H9 (cell line): ENCODE measurements around the gene ANKRA2. TPM values are rescaled to one million over a fixed set of nuclear protein-coding genes. Genes with fewer than 3 reads are reported as not detected.

Experiments
- DNase-seq: peaks from one replicate; pipeline ENCODE4 v3.0.0-alpha.2; 2017
- H2AFZ ChIP-seq: one replicate; pipeline ENCODE4 v1.6.1; 2013; ENCODE audit warnings: mild to moderate bottlenecking, low read length, control low read depth, moderate library complexity
- H2AK5ac ChIP-seq: 2 replicates; pipeline ENCODE4 v1.6.1; 2013; ENCODE audit warnings: low read length, control low read depth, mixed read lengths; ENCODE audit not compliant: insufficient read length
- H2BK120ac ChIP-seq: one replicate; pipeline ENCODE4 v1.6.1; 2013; ENCODE audit warnings: low read depth, mild to moderate bottlenecking, low read length, control low read depth, inconsistent platforms; ENCODE audit not compliant: poor library complexity, severe bottlenecking
- H2BK12ac ChIP-seq: 2 replicates; pipeline ENCODE4 v1.6.1; 2013; ENCODE audit warnings: low read length, control low read depth, mixed read lengths, low read depth; ENCODE audit not compliant: insufficient read length
- H2BK15ac ChIP-seq: 2 replicates; pipeline ENCODE4 v1.6.1; 2013; ENCODE audit warnings: low read depth, low read length, control low read depth
- H2BK20ac ChIP-seq: one replicate; pipeline ENCODE4 v1.6.1; 2013; ENCODE audit warnings: low read depth, mild to moderate bottlenecking, low read length, control low read depth, inconsistent platforms; ENCODE audit not compliant: poor library complexity, severe bottlenecking
- H2BK5ac ChIP-seq: 2 replicates; pipeline ENCODE4 v1.6.1; 2013; ENCODE audit warnings: low read length, control low read depth, mixed read lengths; ENCODE audit not compliant: insufficient read length
- H3K14ac ChIP-seq: 2 replicates; pipeline ENCODE4 v1.6.1; 2013; ENCODE audit warnings: low read length, control low read depth; ENCODE audit not compliant: insufficient read depth
- H3K18ac ChIP-seq: 2 replicates; pipeline ENCODE4 v1.6.1; 2013; ENCODE audit warnings: low read depth, mild to moderate bottlenecking, mixed read lengths, low read length, control low read depth; ENCODE audit not compliant: insufficient read length
- H3K23ac ChIP-seq: 2 replicates; pipeline ENCODE4 v1.6.1; 2013; ENCODE audit warnings: low read length, control low read depth, mixed read lengths, low read depth; ENCODE audit not compliant: insufficient read length
- H3K23me2 ChIP-seq: 2 replicates; pipeline ENCODE4 v1.6.1; 2013; ENCODE audit warnings: low read depth, mild to moderate bottlenecking, mixed read lengths, low read length, control low read depth; ENCODE audit not compliant: insufficient read length, poor library complexity, severe bottlenecking
- H3K27ac ChIP-seq: 2 replicates; pipeline ENCODE4 v1.5.1; 2013; ENCODE audit warnings: low read length, control low read depth, mixed read lengths, low read depth; ENCODE audit not compliant: insufficient read length
- H3K27me3 ChIP-seq: 2 replicates; pipeline ENCODE4 v1.6.1; 2013; ENCODE audit warnings: low read length, control low read depth, inconsistent platforms; ENCODE audit not compliant: insufficient read depth
- H3K4ac ChIP-seq: 2 replicates; pipeline ENCODE4 v1.6.1; 2013; ENCODE audit warnings: low read depth, mild to moderate bottlenecking, control low read depth, inconsistent platforms, low read length, moderate library complexity
- H3K4me1 ChIP-seq: 2 replicates; pipeline ENCODE4 v1.6.1; 2013; ENCODE audit warnings: low read length, control low read depth, inconsistent platforms; ENCODE audit not compliant: insufficient read depth
- H3K4me2 ChIP-seq: 2 replicates; pipeline ENCODE4 v1.6.1; 2013; ENCODE audit warnings: low read length, control low read depth, mixed read lengths; ENCODE audit not compliant: insufficient read length, insufficient read depth
- H3K56ac ChIP-seq: 2 replicates; pipeline ENCODE4 v1.6.1; 2013; ENCODE audit warnings: low read depth, mild to moderate bottlenecking, mixed read lengths, low read length, control low read depth; ENCODE audit not compliant: insufficient read length
- H3K79me1 ChIP-seq: 2 replicates; pipeline ENCODE4 v1.6.1; 2013; ENCODE audit warnings: low read depth, mild to moderate bottlenecking, moderate library complexity, low read length, control low read depth, inconsistent platforms; ENCODE audit not compliant: insufficient read depth, poor library complexity, severe bottlenecking
- H3K79me2 ChIP-seq: 2 replicates; pipeline ENCODE4 v1.6.1; 2013; ENCODE audit warnings: low read length, control low read depth, inconsistent platforms; ENCODE audit not compliant: insufficient read depth
- H3K9ac ChIP-seq: 2 replicates; pipeline ENCODE4 v1.6.1; 2013; ENCODE audit warnings: low read length, control low read depth, mixed read lengths; ENCODE audit not compliant: insufficient read length; ENCODE audit errors: extremely low read depth
- H3K9me3 ChIP-seq: one replicate; pipeline ENCODE4 v1.6.1; 2013; ENCODE audit warnings: low read depth, low read length, inconsistent platforms; ENCODE audit not compliant: control insufficient read depth
- H3T11ph ChIP-seq: one replicate; pipeline ENCODE4 v1.6.1; 2013; ENCODE audit warnings: mild to moderate bottlenecking, low read length, control low read depth, inconsistent platforms
- H4K20me1 ChIP-seq: one replicate; pipeline ENCODE4 v1.6.1; 2013; ENCODE audit not compliant: control insufficient read depth, insufficient read length, insufficient read depth
- H4K5ac ChIP-seq: 2 replicates; pipeline ENCODE4 v1.6.1; 2013; ENCODE audit warnings: low read depth, mild to moderate bottlenecking, mixed read lengths, low read length, control low read depth; ENCODE audit not compliant: insufficient read length
- H4K8ac ChIP-seq: replicated peaks from 2 replicates; pipeline ENCODE4 v1.6.1; 2013; ENCODE audit warnings: low read length, control low read depth, mixed read lengths, low read depth; ENCODE audit not compliant: insufficient read length
- H4K91ac ChIP-seq: 2 replicates; pipeline ENCODE4 v1.6.1; 2013; ENCODE audit warnings: low read depth, mild to moderate bottlenecking, moderate library complexity, mixed read lengths, low read length, control low read depth; ENCODE audit not compliant: insufficient read length
- H3K27ac Mint-ChIP-seq, 3 experiments: 2 replicates in 2 of 3; 3 replicates in 1 of 3; pipeline ENCODE4 v1.8.0; 2020 to 2021; ENCODE audit warnings: mixed read lengths in 3 of 3, mild to moderate bottlenecking in 1 of 3, moderate library complexity in 1 of 3
- H3K27me3 Mint-ChIP-seq: 2 replicates; pipeline ENCODE4 v1.8.0; 2021; ENCODE audit warnings: low read depth, mild to moderate bottlenecking, moderate library complexity, mixed read lengths
- H3K36me3 Mint-ChIP-seq, 3 experiments: 2 replicates in 2 of 3; 3 replicates in 1 of 3; pipeline ENCODE4 v1.8.0; 2020 to 2021; ENCODE audit warnings: low read depth in 3 of 3, mixed read lengths in 3 of 3; ENCODE audit not compliant: insufficient read depth in 1 of 3
- H3K4me1 Mint-ChIP-seq, 2 experiments: 2 replicates each; pipeline ENCODE4 v1.8.0; 2020; ENCODE audit warnings: mixed read lengths in 2 of 2
- H3K4me3 Mint-ChIP-seq, 2 experiments: 2 replicates in 1 of 2; 3 replicates in 1 of 2; pipeline ENCODE4 v1.8.0; 2020 to 2021; ENCODE audit warnings: mild to moderate bottlenecking in 2 of 2, mixed read lengths in 2 of 2, moderate library complexity in 1 of 2
- H3K9me3 Mint-ChIP-seq, 2 experiments: 2 replicates in 1 of 2; 3 replicates in 1 of 2; pipeline ENCODE4 v1.8.0; 2020; ENCODE audit warnings: mild to moderate bottlenecking in 2 of 2, mixed read lengths in 2 of 2, moderate library complexity in 1 of 2
- CTCF ChIP-seq: fragments of 200-600 bp; sonication (generic); conservative IDR thresholded peaks from 3 replicates; pipeline ENCODE4 v1.8.0; 2021; ENCODE audit warnings: antibody characterized with exemption, mild to moderate bottlenecking
- WGBS: extraction: QIAGEN DNeasy Blood & Tissue Kit; methylation state at CpG from one replicate; pipeline ENCODE4 v1.1.7; 2013; ENCODE audit warnings: missing lambda C conversion rate, low lambda C conversion rate, mixed read lengths; ENCODE audit not compliant: insufficient read length; ENCODE audit errors: extremely low coverage; 5-methylcytosine and 5-hydroxymethylcytosine counted together
- total RNA-seq: library from RNA; stranded (reverse); gene quantifications from 2 replicates; pipeline ENCODE4 v1.2.1, GENCODE V29; 2021

Gene ANKRA2
- total RNA-seq, 1 experiment from 2014 or later: 8.9 TPM

- Histone ChIP-seq H3K23ac (no peak overlapping the region), H3K79me2 (no peaks in the 10 kb centered on the region), H2BK120ac (no peak overlapping the region), H3K4me1 (no peaks in the 10 kb centered on the region; the same call in 1 of the 2 replicates), H2AFZ (no peak overlapping the region), H4K20me1 (no peaks in the 10 kb centered on the region), H3K14ac (no peak overlapping the region), H4K8ac (no peak overlapping the region), H3K56ac (no peak overlapping the region), H2BK12ac (no peak overlapping the region), H3K27ac (no peak overlapping the region), H3K23me2 (no peaks in the 10 kb centered on the region), H3K79me1 (no peaks in the 10 kb centered on the region), H4K91ac (no peak overlapping the region), H4K5ac (no peak overlapping the region), H3K9ac (no peak overlapping the region), H3K18ac (no peak overlapping the region), H3T11ph (no peak overlapping the region), H3K9me3 (no peaks in the 10 kb centered on the region), H3K4me2 (no peak overlapping the region), H2BK15ac (no peak overlapping the region), H3K27me3 (no peaks in the 10 kb centered on the region), H3K4ac (no peak overlapping the region), H2BK5ac (no peak overlapping the region), H2AK5ac (no peak overlapping the region), H2BK20ac (no peak overlapping the region)
- Mint-ChIP-seq H3K36me3 (no peaks in the 10 kb centered on the region), H3K4me3 (no peak overlapping the region), H3K9me3 (no peaks in the 10 kb centered on the region), H3K4me1 (peaks cover 8 to 13% of the 10 kb centered on the region in 2 experiments), H3K27me3 (peaks cover 5% of the 10 kb centered on the region), H3K27ac (no peak overlapping the region)
- no CpG with 5 or more reads among the region's 2 CpGs for WGBS
- TF ChIP-seq CTCF: no peak
- DNase-seq: no peak
Measured at GRCh38 chr5:73514418-73514817, 51.0 kb downstream of the ANKRA2 start.
